Measurements from ENCODE around the gene CEP128.

Gene CEP128

DNA sequence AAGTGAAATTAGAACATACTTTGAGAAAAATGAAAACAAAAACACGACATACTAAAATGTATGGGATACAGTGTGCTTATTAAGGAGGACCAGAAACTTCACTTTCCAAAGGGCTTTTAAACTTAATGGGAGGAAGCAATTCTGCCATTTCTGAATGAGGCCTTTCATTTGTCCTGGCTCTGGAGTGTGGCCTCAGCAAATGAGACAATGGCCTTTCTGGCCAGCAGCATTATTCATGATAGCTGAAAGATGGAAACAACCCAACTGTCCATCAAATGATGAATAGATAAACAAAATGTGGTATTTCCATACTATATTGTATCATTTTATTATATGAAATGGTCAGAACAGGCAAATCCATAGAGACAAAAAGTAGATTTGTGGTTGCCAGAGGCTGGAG, 338.6 kb downstream of the CEP128 start:
- DNase-seq, result peak; percentile 89

DNA sequence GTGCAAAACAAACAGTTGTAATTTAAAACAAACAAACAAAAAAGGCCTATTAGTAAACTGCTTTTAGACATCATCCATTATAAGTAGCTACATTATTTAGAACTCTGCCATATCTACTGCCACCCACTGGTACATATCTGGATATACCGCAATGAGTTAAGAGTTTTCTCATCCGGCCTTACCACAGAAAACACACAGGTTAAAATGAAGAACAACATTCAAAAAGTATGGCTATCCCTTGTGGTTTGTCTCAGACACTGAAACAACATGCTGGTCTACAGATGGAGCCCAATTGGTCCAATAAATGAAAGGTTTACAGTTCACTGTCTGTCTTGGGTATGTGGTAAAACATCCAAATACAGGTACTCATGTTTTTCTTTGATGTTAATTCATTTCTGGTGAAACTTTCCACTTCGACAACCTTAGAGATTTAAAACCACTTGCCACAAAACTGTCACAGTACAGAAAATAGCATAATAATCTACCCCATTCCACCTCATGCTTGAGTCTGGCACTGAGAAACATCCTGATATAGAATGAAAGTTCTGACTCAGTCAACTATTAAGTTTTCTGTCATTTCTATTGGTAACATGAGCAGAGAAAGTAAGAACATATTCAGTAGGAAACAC, 354.3 kb downstream of the CEP128 start:
- DNase-seq, result peak; percentile 7

DNA sequence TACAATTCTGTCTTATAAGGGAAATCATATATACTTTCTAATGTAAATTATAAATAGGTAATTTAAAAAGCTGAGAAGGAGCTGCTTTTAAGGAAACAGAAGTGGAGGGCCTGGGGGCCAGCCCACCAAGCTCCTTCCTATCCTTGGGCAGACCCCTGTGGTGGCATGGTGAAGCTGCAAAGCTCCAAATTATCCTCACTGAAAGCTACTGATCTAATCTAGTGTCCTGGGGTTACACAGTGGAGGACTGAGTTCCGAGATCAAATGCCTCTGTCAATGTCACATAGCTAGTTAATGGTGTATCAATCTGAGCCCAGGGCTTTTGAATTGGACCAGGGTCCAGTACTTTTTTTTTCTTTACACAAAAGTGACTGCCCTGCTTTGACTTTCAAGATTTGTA, 355.4 kb downstream of the CEP128 start:
- DNase-seq, result no peak

DNA sequence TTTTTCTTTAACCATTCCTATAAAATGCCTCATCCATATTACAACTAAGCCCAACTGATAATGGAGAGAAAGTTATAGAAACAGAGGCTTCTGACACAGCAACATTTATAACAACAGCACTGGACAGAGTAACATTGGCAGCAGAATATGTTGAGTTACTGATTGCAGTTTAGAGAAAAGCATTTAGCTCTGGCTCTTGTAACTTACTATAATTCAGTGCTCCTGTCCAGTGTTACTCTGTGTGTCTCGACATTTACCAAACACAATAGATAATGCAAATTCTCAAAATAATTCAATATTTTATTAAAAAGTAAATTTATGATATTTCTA, 356.1 kb downstream of the CEP128 start:
- DNase-seq, result no peak

DNA sequence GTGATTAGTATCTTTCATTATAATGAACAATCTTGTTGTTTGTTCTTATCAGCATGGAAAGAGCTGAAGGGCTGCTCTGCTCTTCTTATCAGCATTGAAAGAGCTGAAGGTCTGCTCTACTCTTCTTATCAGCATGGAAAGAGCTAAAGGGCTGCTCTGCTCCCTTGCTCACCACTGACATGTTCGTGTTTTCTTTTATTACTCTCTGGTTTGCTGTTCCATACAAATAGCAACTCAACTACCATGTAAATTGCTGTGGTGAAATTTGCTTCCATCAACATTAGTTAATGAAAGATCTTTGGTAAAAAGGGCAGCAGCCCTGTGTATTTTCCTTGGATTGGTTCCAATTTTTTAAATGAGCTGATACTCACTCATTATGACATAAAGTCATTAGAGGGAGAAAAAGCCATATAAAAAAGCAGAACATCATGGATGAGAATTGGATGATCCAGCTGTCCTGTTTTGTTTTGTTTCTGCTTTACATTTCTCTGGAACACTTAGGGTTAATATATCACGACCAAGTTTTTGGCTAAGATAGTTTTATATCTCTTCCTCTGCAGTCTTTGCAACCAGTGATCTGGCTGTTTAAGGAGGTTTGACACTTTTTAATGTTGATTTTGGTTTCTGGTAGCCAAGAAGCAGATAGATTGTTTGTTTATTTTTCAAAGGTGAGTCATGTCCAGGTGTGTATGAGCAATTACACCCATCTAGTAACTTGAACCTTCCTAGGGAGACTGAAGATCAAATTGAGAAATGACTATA, 356.6 kb downstream of the CEP128 start:
- DNase-seq, result no peak

DNA sequence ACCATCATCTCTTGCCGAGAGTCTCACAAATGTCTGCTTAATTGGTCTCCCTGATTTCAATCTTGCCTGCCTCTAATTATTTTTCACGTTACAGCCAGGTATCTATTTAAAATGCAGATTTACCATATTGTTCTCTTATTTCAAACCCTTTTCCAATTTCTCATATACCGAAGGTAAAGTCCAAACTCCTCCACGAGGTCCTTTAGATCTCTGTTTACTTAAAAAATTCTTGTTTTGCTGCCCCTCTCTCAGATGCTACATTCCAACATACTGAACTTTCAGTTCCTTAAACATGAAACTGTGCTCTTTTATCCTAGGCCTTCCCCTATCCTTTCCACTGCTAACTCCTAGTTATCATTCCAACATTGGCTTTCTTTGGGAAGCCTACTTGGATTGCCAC, 363.9 kb downstream of the CEP128 start:
- no peak for DNase-seq

DNA sequence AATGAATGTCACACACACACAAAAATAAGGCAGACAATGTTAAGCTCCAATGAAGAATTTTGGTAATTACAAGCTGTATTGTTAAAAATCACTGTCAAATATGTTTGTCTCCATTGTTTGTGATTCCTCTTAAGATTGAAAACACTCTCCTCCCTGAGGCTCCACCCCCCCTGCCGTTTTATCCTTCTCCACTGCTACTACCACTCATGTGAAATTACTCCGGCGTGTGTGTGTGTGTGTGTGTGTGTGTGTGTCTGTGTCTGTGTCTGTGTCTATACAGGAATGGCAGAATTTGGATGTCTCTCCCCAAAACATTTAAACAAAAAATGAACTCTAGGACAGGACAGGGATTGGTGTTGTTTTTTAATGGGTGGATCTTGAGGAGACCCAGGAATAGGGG, 365.1 kb downstream of the CEP128 start:
- no peak for DNase-seq

DNA sequence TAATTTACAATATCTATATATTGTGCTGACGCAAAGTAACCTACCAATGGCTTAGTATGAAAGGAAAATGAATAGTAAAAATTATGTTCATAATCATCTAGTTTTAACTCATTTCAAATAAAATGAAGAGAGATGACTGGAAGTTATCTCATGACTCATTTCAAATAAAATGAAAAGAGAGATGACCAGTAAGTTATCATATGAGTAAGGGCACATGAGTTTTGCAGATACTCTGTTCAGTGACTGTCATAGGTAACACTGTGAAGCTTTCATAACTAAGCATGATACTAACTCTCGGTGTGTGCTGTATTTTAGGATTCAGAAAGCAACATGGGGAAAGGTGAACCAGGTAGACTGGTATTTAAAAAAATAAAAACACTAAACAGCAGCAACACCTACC, 365.8 kb downstream of the CEP128 start:
- DNase-seq, result no peak

DNA sequence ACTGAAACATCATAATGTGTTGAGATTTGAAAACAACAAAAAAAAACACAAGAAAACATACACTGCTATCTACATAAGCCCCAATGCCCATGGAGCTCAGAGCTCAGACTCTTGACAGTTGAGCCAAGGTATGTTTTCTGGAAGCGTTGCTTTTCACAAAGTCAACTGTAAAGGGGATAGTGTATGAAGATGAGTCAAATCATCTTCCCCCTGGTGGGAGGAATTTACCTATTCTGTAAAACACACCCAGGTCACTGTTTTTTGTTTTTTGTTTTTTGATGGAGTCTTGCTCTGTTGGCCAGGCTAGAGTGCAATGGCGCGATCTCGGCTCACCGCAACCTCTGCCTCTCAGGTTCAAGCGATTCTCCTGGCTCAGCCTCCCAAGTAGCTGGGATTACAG, 368.9 kb downstream of the CEP128 start:
- DNase-seq, result no peak

DNA sequence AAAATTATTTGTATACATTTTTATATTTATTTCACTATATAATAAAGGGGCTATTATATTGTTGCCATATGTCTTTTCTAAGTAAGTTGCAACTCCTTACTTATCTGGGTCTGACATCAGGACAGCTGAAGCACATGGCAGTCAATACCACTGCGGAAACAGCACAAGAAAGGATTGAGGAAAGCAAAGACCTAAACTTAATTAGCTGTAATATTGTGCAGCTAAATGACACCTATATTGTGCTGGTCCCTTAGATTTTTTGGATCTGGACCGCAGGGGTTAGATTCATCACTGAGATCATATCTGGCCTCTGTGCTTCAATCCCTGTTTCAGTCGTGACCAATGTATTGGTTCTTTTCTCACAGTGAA, 370.6 kb downstream of the CEP128 start:
- no peak for DNase-seq

DNA sequence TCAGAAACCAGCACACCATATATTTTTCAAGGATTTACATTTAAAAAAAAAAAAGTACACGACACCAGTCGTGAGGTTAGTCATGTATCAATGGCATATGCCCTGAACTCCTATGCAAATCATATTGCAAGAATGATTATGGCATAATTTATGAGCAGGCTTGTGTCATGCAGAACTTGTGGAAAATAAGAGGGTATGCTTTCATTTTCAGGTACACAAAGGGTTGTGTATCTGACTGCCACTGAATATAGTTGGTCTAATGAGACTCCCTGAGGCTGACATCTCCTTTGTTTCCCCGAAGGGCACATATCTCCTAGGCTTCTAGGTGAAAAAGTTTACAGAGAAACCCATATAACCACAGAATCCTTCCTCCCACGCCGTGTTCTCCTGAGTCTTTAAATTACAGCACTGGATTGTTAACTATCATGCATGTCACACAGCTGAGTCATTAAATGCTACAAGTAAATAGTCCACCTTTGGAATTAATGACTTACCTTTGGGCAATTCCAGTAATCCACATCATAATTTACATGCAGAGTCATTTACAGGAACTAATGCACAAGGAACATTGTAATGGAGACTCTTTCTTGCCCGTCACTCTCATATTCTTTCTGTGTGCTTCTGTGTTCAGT, 373.5 kb downstream of the CEP128 start:
- no peak for DNase-seq

DNA sequence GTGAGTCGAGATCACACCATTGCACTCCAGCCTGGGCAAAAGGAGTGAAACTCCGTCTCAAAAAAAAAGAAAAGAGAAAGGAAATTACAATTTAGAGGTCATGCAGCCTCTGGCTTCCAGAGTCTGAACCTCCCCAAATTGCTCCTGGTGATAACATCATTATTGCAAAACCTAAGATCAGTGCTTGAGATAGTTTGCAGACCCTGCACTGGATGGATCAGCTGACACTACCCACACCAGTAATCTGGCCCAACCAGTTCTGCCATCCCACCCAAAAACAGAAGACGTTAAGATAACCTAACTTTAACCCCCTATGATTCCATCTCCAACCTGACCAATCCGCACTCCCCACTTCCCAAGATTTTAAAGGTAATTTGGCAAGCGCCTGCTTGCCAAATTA, 376.5 kb downstream of the CEP128 start:
- DNase-seq, result no peak

DNA sequence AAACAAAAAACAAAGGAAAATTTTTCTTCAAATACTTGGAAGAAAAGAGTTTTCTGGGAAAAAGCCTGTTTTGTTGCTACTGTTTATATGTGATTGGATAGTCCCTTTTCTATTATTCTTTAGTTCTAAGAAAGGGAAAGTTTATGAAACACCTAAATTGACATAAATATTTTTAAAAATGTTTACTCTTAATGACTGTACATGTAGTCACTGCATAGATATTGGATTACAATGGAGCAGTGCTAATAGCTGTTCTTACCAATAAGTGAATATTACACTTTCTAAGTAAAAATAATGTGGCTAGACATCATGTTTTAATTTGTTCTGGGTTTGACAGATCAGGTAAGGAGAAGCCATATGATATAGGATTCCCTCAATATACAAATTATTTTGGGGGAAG, 377.5 kb downstream of the CEP128 start:
- DNase-seq, result no peak

DNA sequence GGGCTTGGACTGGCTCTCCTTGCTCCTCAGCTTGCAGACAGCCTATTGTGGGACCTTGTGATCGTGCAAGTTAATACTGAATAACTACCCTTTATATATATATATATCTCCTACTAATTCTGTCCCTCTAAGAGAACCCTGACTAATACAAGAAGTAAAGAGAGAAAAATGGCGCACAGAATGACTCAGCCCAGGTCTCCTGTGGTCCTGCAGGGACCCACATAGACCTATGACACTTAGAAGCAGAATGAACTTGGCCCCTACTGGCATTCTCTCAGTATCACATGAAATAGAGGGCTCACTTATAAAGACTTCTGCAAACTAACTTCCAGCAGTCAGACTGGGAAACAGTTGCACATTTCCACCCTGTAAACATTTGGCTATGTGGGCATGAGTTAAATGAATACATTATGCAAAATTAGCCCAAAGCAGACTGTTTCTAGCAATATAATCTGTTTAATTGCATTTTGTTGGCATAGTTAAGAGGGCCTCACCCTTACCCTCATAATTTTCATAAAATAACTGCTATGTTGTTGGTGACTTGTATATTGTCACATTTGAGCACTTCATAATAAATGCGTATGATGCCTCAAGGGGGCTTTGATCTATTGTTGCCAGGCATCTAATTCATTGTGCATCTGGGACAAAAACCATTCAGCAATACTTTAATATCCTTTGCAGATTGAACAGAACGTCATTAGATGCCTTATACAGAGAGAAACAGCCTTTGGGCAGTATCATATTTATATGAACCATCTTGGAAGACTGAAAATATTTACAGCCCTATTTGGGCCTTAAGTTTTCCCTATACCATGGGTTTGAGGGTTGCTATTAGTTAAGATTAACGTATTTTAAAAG, 380.5 kb downstream of the CEP128 start:
- DNase-seq, result no peak

DNA sequence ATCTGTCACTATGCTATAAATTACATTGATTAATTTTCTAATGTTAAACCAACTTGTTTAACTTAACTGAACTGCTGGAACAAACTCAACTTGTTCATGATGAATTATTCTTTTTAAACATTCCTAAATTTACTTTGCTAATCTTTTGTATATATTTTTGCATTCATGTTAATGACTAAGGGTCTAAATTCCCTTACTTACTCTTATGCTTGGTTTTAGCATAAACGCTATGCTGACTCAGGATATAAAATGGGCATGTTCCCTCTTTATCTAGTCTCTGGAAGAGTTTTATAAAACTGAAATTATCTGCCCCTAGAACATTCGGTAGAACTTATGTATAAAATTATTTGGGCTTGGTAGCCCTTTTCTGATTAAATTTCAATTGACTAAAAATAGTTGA, 387.4 kb downstream of the CEP128 start:
- DNase-seq, result no peak

DNA sequence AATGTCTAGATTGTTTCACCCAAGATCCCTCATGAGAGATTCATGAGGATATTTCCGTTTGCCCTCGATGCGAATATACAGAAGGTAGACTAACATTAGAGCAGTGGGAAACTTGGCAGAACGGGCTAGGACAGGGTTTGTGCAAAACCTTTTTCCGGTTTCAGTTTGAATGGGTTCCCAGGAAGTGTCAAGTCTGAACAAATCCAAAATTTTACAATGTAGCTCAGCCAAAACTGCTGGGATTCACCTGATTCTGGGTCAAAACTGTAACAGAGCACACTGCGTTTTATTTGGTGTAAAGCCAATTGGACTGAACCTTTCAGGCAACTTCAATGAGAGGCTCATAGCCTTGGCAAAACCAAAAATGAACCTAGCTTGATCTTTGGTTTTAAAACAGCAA, 392.4 kb downstream of the CEP128 start:
- peak; percentile 56 for DNase-seq

DNA sequence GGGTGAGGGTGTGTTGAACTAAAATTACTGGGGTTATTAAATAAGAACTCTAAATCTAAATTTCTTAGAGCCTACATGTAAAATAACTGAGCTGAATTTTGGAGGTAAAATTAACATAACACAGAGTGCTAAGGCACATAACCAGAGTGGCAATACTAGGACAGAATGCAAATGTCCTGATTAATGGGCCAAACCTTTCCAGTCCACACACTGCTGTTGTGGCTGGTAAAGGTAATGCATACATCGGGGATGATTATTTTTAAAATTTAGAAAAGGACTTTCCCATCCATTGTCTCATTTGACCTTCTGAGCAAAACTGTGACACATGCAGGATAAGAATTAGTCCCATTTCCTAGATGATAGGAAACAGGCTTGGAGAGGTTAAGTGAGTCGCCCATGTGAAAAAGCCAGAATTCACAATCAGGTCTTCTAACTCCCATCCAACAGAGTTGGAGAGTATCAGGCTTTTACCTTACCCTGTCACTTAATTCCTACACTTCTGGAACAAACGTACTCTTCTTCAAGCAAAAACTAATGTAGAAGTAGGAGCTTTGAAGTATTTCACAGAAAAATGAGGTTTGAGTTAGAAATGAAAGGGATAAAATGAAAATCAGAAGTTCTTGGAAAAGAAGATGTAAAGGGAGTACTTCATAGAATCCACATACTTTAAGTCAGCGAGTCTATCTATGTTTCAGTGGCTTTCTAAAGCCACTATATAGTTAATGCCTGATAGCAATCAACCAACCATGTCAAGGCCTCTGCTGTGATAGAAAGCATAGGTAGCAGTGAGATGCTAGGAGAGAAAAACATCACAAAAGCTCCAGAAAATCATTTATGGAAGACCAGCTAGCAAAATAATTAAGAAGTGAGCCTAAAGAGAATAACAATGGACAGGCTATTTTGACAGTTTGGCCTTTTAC, 395.3 kb downstream of the CEP128 start:
- no peak for DNase-seq

DNA sequence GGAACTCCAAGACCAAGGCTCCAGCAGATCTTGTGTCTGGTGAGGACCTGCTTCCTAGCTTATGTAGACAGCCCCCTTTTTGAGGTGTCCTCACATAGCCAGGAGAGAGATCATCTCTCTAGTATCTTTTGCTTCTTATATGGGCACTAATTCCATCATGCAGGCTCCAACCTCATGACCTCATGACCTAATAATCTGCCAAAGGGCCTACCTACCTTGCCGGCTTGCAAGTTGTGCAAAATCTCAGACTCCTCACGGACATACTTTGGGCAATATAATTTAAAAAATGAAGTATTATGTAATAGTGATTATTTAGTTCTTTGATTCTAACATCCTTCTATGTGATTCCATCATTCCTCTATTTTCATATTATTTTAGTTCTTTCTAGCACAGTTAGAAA, 397.2 kb downstream of the CEP128 start:
- DNase-seq, result no peak

DNA sequence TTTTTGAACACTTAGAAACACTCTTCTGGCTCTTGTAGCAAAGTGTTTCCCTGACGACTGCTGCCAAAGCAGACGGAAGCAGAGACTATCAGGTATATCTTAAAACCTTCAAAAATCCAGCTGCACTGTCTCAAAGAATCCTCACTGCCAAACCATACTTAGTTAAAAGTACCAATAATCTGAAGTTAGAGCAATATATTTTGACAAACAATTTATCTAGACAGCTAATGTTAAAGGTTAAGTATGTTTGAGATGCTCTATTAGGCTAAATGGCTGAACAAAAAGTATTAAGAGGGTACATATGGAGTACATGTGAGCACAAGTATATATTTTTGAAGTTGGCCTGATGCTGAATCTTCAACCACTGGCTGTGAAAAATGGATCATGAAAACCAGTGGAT, 398.3 kb downstream of the CEP128 start:
- no peak for DNase-seq

DNA sequence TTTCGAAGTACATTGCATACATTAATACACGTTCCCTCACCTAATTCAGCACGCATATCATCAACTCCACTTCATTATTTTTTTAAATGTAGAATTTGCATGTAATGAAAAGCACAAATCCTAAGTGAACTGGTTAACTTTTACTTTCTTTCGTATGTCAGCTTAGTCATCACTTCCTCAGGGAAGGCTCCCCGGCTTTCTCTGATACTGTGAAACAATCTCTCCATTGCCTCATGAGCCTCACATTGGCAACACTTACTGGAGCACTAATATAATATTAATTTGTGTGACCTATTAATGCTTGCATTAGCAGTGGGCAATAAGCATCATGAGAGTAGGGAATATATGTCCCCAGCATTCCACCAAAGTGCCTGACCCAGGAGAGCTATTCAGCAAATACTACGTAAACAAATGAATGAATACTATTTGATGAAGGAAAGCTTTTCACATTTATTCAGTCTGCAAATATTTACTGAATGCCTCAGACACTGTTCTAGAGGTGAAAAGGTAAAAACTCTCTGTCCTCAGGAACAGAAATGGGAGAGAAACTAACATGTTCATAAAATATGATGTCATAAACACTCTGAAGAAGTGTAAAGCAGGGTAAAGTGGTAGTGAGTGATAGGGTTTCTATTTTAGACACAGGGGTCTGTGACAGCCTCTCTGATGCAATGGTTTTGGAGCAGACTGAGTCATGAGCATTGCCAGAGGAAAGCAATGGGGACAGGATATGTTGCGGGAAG, 402.7 kb downstream of the CEP128 start:
- DNase-seq, result no peak

DNA sequence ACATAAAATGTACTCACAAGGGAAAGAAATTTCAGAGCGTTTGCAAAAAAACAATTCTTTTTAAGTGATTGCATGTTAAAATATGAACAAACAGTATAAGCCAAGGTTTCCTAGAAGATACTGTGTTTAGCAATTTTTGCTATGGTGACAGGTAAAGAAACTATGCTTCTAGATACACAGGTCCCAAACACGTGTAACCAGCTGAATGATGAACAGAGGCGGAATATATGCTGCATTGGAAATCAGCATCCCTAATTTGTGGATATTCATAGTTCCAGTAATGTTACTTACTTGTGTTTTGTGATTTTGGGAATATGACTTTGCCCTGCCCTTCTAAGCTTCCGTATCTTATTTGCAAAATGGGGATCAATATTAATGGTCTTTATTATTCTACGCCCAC, 403.9 kb downstream of the CEP128 start:
- DNase-seq, result no peak

DNA sequence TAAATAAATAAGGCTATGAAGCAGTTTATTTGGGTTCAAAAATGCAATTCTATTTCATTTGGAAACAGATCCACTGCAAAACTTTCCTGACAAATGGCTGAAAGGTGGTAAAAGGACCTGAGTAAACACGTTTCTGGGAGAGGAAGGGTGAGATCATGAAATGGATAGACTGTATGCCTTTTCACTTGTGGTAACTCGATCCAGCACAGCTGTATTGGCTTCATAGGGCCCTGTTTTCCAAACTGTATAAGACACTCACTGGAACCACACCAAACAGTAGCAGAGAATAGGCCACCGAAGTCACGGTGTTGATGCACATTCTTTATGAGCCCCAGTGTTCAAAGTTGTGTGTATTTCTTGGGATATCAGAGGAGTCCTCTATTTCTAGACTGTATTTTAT, 405.1 kb downstream of the CEP128 start:
- no peak for DNase-seq

Measured in midbrain (tissue), 1 donor.